Stimulated activated CD8-positive, alpha-beta memory T cell treated with anti-CD3 and anti-CD28 coated beads, Interleukin-4, amount 100 ng/mL, for 48 hours (primary cell): ENCODE measurements around the gene ASCL5.
A peak's percentile ranks its signal among the peaks of the same experiment; 100 is the strongest.

Experiments used
- DNase-seq: peaks from one replicate; pipeline ENCODE4 v3.0.0-alpha.2; 2020

The ASCL5 gene

DNA sequence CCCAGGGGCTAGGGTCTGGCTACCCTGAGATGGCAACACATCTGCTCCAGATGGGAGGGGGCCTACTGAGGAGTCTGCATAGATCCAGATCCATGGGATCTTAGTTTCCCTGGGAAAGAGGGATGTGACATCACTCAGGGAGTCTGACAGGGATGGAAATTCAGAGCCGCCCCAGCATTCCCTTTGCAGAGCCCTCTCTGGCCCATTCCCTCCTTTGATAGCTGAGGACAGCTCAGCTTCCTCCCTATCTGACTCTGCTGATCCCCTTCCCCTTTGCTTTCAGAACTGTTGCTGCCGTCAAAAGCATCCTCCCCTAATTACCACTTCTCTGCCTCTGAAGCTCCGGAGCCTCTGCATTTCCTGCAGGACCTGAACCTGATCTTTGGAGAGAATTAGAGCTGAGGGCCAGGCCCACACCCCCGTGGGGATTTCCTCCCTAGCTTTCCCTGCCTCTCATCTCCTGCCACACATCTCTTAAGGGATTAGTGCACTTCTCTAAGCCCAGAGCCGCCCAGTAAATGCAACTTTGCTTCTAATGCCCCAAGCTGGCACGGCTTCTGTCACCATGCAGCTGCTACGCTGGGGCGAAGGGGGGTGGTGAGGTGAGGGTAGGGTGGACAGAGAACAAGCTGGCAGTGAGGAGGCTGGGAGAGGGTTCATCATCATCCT is 9.5 kb upstream of the ASCL5 start:
- DNase-seq, result no peak

DNA sequence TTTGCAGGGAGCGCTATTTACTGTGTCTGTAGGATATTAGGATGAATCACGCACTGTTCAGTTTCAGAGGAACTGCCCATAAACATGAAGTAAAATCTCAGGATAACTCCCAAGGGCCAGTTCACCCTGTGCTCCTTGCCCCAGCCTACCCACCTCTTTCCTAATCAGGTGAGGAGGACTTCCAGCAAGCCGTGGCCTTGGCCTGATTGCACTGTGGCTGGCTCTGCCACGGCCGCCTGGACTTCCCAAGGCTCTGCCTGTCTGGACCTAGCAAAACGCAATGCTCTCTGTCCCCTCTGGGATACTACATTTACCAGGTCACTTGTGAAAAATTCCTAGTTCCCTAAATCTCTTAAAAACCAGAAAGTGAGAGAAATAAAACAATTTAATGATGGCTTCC is 7.4 kb upstream of the ASCL5 start:
- DNase-seq, result no peak

DNA sequence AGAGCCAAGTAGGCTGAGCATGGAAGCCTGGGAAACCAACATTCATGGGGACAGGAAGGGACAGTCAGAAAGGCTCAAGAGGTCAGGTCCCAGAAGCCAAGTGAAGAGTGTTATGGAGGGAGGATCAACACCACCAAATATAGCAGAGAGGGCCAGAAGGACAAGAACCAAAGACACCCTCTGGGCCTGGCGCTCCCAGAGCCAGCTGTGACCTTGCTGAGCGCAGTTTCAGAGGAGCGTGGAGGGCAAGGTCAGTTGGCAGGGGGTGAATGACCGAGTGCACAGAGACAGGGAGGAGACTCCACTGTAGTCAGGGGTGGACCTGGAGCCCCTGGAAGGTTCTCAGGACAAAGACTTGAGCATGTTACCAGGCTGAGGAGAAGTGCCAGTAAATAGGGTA is 4.4 kb upstream of the ASCL5 start:
- no peak for DNase-seq

DNA sequence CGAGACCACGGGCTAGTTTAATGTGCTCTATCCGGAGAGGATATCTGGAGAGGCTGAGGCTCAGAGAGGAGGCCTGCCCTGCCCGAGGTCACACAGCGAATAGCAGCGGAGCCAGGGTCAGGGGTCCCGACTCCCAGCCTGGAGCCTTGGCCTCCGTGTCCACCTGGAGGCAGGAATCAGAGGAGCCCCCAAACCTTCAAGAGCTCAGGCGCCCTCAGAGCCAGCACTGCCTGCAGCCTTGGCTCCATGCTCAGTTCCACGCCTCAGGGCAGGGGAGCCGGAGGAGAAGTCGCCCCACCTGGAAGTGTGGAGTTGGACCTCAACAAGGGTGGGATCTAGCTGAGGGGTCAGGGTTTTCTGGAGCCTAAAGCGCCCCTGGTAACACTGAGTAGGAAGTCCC is 2.0 kb upstream of the ASCL5 start:
- DNase-seq, result no peak

DNA sequence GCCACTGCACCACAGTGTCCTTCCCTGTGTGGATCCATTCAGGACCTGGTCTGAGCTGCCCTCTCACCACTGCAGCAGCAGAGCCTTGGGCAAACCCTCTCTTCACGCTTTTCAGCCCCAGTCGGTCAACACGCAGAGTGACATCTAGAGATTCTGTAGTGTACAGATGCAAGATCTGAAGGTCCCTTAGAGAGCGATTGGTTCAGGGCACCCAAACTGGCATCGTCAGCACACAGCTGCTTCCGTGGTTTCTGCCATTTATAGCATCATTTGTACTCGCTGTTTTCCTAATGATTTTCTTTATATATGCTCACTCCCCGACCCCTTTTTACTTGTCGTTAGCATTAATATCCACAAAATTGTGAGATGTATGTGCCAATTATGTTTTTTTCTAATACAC is 1.5 kb upstream of the ASCL5 start:
- DNase-seq, result no peak

DNA sequence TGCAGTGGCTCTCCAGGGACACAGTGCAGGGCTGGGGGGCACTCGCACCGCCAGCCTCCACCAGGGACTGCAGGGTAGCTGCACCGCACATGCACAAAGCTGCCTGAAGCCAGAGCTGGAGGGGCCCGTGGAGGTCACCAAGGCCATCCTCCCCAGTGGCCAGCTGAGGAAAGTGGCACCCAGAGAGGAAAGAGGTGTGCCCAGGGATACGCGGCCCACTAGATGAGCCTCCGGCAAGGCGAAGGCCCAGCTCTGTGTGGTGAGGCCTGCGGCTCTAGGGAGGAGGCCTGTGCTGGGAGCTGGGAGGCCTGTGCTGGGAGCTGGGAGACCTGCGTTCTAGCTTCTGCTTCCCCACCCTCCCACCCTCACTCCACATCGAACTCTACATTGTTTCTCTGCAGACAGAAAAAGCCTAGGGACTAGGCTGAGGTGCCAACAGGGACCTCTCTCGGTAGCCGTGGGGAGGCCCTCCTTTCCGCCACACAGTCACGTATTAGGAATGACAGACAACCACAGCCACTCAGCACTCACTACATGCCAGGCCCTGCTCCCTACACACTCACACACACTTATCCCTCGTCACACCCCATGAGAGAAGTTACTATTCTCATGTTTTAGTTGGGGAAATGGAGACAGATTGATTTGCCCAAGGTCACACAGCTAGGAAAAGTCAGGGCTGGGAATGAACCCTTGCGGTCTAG is 921 bp upstream of the ASCL5 start:
- DNase-seq, result no peak

DNA sequence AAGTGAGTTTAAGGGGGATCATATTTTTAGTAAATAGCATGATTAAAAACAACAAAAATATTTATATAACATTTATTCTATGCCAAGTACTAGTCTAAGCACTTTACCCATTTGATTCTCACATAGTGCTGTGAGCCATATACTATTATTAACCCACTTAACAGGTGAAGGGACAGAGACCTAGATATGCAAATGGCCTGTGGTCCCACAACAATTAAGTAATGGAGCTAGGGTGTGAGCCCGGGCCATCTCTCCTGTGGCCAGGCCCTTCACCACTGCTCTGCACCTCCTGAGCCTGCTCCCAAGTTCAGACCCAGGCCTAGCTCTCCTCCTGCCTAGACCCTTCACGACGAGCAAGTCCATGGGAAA is 537 bp downstream of the ASCL5 start:
- no peak for DNase-seq

DNA sequence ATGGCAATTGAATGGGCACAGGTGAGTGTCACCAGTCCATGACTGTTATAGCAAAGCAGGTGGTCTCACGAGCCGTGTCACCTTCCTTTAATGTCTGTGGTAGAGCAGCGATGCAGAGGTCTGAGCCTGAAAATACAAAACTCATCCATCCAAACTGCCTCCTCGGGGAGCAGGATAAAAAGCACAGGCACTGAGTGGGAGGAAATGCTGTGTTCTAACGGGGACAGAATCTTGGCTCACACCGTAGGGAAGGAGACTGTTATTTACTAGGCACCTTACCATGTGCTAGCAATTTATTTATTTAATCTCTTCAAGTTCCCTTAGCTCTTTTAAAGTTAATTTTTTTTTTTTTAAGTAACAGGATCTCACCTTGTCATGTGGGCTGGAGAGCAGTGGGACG is 1.2 kb downstream of the ASCL5 start:
- DNase-seq, result no peak

DNA sequence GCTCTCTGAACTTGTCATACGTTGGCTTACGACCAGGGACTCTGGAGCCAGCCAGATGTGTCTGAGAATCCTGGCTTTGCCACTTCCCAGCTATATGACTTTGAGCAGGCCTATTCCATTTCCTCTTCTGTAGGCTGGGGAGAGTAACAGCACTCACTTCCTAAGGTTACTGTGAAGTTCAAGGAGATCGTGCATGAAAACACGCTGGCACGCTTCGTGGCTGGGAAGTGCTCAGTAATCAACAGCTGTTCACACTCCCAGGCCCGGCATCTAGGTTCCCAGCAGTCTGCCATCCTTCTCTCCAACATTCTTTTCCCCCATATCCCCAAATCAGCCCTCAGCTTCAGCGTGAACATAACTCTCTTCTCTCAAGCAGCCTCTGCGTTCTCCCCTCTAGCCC is 2.0 kb downstream of the ASCL5 start:
- DNase-seq, result no peak

DNA sequence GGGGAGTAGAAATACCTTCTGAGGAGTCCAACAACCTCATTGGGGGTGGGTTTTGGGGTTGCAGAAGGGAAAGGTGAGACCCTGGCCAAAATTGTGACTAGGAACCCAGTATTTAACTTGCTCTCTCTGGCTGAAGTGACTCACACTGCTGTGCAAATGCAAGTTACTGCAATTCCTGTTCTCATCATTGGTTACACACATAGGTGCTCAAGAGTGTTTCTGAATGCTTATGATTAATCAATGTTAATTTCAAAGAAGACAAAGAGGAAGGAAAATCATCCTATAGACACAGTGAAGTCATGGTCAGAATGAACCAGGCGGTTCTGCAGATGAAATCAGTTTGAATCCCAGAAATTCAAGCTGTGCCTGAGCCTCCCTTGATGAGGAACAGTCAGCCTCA is 3.1 kb downstream of the ASCL5 start:
- DNase-seq, result no peak

DNA sequence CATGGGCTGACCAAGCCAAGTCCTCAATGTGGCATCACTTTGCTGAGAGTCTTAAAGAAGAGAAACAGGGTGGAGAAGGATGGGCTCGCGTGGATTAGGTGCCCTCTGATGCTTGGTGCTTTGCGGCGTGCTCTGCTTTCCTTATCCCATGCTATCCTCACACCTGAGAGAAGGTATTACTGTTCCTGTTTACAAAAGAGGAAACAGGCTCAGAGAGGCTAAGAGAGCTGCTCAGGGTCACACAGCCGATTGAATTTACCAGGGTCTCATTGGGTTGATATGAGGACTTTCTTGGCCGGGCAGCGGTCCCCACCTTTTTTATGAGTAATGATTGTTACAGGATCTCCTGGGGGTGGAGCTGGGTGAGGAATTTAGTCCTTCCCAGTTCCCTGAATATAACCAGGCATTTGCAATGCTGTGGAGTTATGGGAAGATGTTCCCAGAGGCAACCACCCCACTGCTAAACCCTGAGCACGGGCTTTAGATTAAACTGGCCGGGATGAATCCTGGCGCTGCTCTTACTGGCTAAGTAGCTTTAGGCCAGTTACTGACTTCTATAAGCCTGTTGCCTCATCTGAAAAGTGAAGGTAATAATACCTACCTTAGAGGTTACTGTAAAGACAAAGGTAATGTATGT is 4.5 kb downstream of the ASCL5 start:
- no peak for DNase-seq

DNA sequence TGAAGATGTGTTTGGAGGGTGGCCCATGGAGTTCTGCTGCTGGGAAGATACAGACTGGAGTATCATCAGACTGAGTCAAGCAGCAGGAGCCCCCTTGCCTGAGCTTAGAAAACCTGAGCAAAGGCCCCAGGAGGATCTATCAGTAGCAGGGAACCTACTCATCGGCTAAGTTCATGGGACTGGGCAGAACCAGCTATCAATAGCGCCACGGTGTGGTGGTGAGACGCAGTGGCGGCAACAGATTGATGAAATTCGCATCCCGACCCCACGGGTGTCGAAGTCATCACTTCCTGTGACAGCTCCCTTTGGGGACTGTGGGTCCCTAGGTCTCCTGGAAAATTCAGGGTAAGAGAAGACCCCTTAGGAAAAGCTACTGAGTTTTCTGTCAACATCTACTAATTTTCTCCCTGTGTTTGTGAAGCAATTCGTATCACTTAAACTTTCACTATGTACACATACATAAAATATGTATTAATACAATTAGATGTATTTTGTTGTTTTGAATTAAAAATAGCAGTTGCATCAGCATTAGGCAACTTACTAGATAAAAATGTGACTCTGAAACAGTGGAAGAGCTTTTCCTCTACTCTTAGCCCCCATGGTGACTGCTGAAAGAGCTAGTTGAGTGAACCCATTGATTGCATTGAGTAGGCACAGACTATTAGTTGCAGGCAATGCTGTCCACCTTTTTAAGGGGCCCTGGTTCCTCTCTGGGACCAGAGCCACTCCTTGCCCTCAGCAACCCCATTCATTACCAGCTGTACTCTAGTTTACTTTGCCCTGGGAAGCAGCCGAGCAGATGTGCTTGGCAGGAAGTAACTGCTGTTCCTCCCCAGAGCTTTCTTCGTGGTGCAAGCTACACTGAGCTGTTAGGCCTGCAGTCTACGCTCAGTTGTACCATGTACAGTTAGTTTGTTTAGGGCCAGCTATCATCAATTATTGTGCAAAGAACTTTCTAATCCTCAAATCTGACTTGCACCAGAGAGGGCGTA is 7.5 kb downstream of the ASCL5 start:
- DNase-seq, result peak; percentile 75

DNA sequence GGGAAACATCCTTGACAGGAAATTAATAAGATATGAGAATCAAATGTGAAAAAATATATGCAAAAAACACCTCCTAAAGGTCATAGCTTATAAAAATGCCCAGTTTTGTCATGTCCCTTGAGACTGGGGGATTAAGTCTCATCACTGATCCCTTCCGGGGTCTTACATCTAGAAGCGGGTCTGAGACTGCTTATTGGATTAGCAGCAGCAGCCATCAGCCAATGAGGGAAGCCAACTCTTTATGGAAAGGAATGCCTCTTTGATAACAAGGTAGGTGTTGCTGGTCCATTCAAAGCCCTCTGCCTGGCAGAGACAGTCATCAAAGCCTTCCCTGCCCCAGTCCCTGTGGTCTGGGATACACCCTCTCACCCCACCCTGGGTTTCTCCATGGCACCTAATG is 10.9 kb downstream of the ASCL5 start:
- DNase-seq, result no peak

DNA sequence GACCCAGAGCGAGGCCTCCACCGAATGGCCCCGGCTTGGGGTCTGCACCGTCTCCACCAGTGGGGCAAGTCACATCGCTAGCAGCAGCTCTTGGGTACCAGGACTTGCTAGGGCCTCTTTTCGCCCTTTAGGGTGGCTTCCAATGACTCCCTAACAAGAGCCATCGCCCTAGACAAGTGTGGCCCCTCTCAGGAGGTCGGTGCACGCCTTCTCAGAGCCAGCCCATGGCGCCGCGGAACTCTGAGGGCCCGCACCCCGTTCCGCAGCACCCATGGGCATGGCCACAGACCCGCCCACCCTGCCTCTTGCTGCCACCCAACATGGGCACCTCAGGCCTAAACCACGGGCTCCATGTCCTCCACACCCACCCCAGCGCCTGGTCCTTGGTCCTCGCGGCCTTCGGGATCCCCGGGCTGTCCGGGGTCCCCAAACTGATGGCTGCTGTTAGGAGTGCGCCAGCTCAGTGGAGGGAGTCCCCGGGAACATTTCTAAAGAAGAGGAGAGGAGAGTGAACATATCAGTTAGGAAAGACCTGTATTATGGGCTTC is 11.5 kb downstream of the ASCL5 start:
- DNase-seq, result no peak

DNA sequence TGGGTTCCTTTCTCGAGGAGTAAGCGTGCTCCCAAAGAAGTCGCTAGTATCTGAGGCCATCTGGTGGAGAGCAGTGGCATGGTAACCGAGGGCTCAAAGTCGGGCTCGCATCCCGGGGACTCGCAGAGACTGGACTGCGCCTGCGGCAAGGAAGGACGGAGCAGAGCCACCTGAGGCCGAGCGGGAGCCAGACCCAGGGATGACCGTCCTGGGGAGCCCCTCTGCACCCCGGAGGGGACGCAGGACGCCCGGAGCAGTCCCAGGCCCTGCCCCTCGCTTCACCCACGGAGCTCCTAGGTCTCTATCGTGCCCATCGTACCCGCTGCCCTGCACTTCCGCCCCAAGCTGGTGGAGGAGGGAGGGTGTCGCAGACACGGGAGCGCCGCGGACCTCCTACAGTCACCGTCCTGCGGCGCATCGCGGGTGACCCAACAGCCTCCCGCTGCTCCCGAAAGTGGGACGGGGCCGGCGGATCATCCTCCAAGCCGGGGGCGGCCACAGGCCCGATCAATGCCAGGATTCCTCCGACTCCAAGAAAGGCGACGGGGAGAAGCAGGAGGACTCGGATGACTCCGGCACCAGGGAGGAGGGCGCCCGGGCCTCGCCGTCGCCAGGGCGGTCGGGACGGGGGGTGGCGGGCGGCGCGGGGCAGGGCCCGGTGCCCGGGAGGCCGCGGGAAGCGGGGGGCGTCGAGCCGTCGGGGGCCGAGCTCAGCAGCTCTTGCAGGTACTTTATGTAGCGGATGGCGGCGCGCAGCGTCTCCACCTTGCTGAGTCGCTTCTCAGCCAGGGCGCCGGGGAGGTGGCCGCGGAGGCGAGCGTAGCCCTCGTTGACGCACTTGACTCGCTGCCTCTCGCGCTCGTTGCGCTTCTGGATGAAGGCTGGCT is 12.5 kb downstream of the ASCL5 start:
- peak; percentile 82 for DNase-seq

DNA sequence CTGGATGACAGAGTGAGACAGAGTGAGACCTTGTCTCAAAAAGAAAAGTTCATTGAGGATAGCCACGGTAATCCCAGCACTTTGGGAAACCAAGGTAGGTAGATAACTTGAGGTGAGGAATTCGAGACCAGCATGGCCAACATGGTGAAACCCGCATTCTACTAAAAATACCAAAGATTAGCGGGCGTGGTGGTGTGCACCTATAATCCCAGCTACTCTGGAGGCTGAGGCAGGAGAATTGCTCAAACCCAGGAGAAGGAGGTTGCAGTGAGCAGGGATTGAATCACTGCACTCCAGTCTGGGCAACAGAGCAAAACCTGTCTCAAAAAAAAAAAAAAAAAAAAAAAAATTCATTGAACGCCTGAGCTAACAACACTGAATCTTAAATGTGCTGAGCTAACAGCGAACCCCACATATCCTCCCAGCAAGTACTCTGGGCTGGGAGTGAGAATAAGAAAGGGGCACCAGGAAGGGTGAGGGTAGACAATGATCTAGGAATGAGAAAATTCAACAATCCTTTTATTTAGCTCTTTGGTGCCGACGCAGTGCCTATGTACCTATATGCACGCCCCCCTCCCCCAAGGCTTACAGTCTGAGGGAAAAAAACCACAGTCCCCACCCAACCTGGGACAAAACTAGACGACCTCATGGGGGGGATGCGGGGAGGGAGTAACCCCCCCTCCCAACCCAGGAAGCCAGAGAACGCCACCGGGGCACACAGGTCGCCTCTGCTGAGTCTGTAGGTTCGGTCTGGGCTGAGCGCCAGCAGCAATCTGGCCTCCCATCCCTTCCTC is 13.3 kb downstream of the ASCL5 start:
- no peak for DNase-seq

DNA sequence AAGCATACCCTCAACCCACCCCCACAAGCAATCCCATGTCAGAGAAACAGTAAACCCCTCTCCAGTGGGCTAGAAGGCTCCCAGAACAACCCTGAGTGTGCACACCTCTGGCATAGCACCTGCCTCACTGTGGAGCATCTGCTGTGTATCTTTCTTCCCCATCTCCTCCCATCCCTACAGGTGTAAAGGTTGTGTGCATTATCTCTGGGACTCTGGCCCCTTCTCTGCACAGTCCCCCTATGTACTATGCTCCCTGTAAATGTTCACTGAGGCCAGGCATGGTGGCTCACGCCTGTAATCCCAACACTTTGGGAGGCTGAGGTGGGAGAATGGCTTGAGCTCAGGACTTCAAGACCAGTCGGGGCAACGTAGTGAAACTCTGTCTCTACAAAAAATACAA is 14.1 kb downstream of the ASCL5 start:
- no peak for DNase-seq

DNA sequence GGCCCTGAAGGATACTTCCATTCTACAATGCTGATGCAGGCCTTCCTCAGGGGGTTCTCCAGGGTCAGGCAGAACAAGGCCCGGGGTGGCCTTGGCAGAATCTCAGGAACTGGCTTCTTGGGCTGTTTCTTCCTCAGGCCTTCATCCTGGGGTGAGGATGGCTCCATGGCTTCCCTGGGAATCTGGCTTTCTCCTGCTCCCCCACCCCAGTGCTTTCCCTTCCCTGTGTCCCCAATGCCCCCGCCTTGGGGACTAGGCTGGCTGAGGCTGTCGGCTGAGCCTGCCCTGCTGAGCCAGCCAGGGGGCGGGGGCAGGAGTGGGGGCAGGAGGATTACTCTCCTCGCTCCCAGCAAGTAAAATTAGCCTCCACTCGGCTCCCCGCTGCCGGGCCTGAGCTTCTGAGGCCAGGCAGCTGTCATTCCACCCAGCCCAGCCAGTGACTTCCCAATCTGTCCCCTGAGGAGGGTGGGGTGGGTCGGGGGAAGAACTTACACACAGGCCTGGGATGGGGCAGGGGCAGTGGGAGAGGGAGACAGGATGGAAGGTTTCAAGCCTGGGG is 14.7 kb downstream of the ASCL5 start, which contains the start of gene CACNA1S:
Gene CACNA1S (minus strand): TSS at position 254 of the 559 bp plus-strand sequence. CDS start 87 bp downstream, at position 167.
- DNase-seq, result no peak

DNA sequence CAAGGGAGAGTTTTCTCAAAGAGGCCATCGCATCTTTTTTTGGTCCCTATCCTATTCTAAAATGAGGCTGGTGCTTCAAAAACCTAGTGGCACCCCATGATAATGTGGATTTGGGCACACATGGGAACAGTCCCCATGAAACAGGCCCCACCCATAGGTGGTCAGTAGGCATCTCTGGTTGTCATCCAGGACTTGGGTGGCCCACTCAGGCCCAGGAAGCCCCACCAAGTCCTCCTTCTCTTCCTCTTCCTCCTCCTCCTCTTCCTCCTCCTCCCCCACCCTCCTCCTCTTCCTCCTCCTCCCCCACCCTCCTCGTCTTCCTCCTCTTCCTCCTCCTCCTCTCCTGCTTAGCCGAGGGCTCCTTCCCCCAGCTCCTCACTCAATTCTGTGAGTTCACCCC is 15.3 kb downstream of the ASCL5 start:
- no peak for DNase-seq

DNA sequence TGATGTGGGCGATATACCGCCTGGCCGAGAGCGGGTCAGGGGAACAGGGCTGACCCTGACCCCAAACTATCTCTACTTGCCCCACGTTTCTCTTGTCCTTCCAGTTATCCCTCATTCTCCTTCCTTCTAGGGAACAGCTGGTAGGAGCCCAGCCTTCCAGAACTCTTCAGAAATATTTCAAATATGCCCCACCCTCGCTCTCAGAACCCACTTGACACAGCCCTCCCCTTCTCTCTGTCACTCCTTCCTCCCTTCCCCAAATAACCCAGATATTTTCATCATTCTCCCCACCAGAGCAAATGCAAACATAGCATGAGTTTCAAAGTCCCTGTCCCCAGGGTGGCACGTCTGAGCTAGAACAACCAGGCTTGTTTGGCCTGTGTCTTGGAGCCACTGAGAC is 15.8 kb downstream of the ASCL5 start:
- DNase-seq, result no peak

DNA sequence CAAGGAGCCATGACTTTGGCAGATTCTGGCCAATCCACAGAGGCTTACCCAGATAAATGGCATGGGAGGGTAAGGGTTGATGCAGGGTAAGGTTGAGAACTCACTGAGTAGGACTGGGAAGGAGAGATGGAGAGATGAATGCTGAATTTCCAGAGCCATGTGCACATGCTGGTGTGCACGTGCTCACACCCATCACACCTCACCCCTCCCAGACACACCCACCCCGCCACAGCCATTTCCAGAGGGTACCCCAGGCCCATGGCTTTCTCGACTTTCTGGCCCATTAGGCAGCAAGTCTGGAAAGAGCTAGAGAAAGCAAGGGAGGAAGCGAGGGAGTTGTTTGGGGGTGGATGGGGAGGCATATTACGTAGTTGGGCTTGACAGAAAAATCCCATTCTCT is 16.4 kb downstream of the ASCL5 start:
- no peak for DNase-seq
